HCT116 (cell line): ENCODE results near the gene MINK1. TPM values are rescaled to one million over a fixed set of nuclear protein-coding genes. Genes with fewer than 3 reads are reported as not detected.

Experiments
- ATAC-seq: fragments of 200-7000 bp; cut with Tn5 transposase; 2 replicates; pipeline ENCODE4 v1.9.1; 2020; ENCODE audit warnings: mild to moderate bottlenecking, moderate library complexity
- BruUV-seq: library from RNA; stranded (reverse); fragments of 400-500 nt; replicated peaks from 2 replicates; lab custom pipeline; 2021; lab: Mats Ljungman, UMichigan
- CTCF ChIA-PET: fragments of 300-600 bp; sonication (Branson Sonifier 250); formaldehyde crosslinking; loops from one replicate; lab custom pipeline; 2021; ENCODE audit warnings: antibody characterized with exemption; lab: Charles Lee
- POLR2A ChIA-PET: fragments of 300-600, 350-600 bp; sonication (Branson Sonifier 250); formaldehyde crosslinking; loops from one replicate; lab custom pipeline; 2021; ENCODE audit warnings: antibody characterized with exemption; lab: Charles Lee
- RAD21 ChIA-PET, 2 experiments: fragments of 300-600 bp; sonication (Branson Sonifier 250); formaldehyde crosslinking; loops; one replicate each; lab custom pipeline; 2023; ENCODE audit warnings: low total read pairs in 2 of 2; ENCODE audit not compliant: uncharacterized antibody in 2 of 2, unreplicated experiment in 2 of 2, low non-redundant PET in 1 of 2; lab: Charles Lee
- DNase-seq: peaks from one replicate; pipeline ENCODE4 v3.0.0-alpha.2; 2010; ENCODE audit warnings: low read depth, low spot score
- H2AFZ ChIP-seq: fragments of 200-600 bp; shearing (Covaris generic), sonication (generic); 2 replicates; pipeline ENCODE4 v1.6.1; 2017; ENCODE audit warnings: low read depth, mixed run types, mixed read lengths, antibody characterized with exemption, low read length; ENCODE audit not compliant: poor library complexity, severe bottlenecking
- H3K27ac ChIP-seq: 2 replicates; pipeline ENCODE4 v1.5.1; 2012; ENCODE audit warnings: low read depth, low read length
- H3K27me3 ChIP-seq: fragments of 200-600 bp; sonication (generic); 2 replicates; pipeline ENCODE4 v1.6.1; 2016; ENCODE audit warnings: mixed run types, low read length, mixed read lengths; ENCODE audit not compliant: insufficient read depth
- H3K36me3 ChIP-seq, 2 experiments: fragments of 200-500 bp in 1 of 2; fragments of 200-600 bp in 1 of 2; sonication (Bioruptor generic) in 1 of 2; sonication (generic) in 1 of 2; 2 replicates each; pipeline versions ENCODE4 v1.5.1 to v1.6.1; 2014 to 2016; ENCODE audit warnings: low read length in 2 of 2, inconsistent platforms in 1 of 2, mixed read lengths in 1 of 2, mixed run types in 1 of 2; ENCODE audit not compliant: insufficient read depth in 2 of 2, control insufficient read depth in 1 of 2
- H3K4me1 ChIP-seq, 2 experiments: fragments of 200-600 bp in 1 of 2; sonication (generic) in 1 of 2; 2 replicates each; pipeline versions ENCODE4 v1.5.1 to v1.6.1; 2012 to 2017; ENCODE audit warnings: low read length in 2 of 2, inconsistent platforms in 1 of 2, mild to moderate bottlenecking in 1 of 2, mixed read lengths in 1 of 2, mixed run types in 1 of 2, moderate library complexity in 1 of 2; ENCODE audit not compliant: insufficient read depth in 2 of 2, control insufficient read depth in 1 of 2
- H3K4me2 ChIP-seq: fragments of 200-600 bp; sonication (generic); 2 replicates; pipeline ENCODE4 v1.6.1; 2017; ENCODE audit warnings: mixed run types, low read length, mixed read lengths
- H3K4me3 ChIP-seq, 2 experiments: fragments of 200-600 bp in 1 of 2; sonication (generic) in 1 of 2; replicated peaks in 1 of 2; 2 replicates each; pipeline ENCODE4 v1.5.1; 2011 to 2016; ENCODE audit warnings: low read length in 2 of 2, control low read depth in 1 of 2, low read depth in 1 of 2, mild to moderate bottlenecking in 1 of 2, mixed read lengths in 1 of 2, mixed run types in 1 of 2
- H3K79me2 ChIP-seq: fragments of 200-600 bp; sonication (generic); 2 replicates; pipeline ENCODE4 v1.6.1; 2017; ENCODE audit warnings: mild to moderate bottlenecking, mixed run types, low read length, moderate library complexity, mixed read lengths; ENCODE audit not compliant: insufficient read depth
- H3K9ac ChIP-seq: fragments of 200-600 bp; sonication (generic); 2 replicates; pipeline ENCODE4 v1.6.1; 2016; ENCODE audit warnings: low read length, mixed read lengths
- H3K9me2 ChIP-seq: fragments of 200-600 bp; sonication (generic), shearing (Covaris generic); 2 replicates; pipeline ENCODE4 v1.6.1; 2017; ENCODE audit warnings: mixed run types, mild to moderate bottlenecking, moderate library complexity; ENCODE audit not compliant: insufficient read depth
- H3K9me3 ChIP-seq, 2 experiments: fragments of 200-500 bp in 1 of 2; fragments of 200-600 bp in 1 of 2; sonication (Bioruptor generic) in 1 of 2; sonication (generic) in 1 of 2; 2 replicates each; pipeline ENCODE4 v1.6.1; 2014 to 2017; ENCODE audit warnings: low read length in 2 of 2, mixed read lengths in 2 of 2, inconsistent platforms in 1 of 2, low read depth in 1 of 2, mild to moderate bottlenecking in 1 of 2, mixed run types in 1 of 2, moderate library complexity in 1 of 2; ENCODE audit not compliant: control insufficient read depth in 1 of 2, insufficient read depth in 1 of 2
- H4K20me1 ChIP-seq: fragments of 200-600 bp; sonication (generic), shearing (Covaris generic); 2 replicates; pipeline ENCODE4 v1.6.1; 2017; ENCODE audit warnings: mixed run types, mild to moderate bottlenecking, moderate library complexity; ENCODE audit not compliant: insufficient read depth
- CBX3 ChIP-seq: IDR thresholded peaks from 2 replicates; pipeline ENCODE4 v1.6.1; 2012; ENCODE audit warnings: low read depth
- CEBPB ChIP-seq: IDR thresholded peaks from 2 replicates; pipeline ENCODE4 v1.6.1; 2012; ENCODE audit warnings: low read depth
- EGR1 ChIP-seq: IDR thresholded peaks from 2 replicates; pipeline ENCODE4 v1.6.1; 2012; ENCODE audit warnings: low read depth
- ELF1 ChIP-seq: IDR thresholded peaks from 2 replicates; pipeline ENCODE4 v1.6.1; 2012; ENCODE audit warnings: low read depth, borderline replicate concordance
- EZH2 ChIP-seq: fragments of 200-600 bp; sonication (generic); IDR thresholded peaks from 2 replicates; pipeline ENCODE4 v1.6.1; 2017; ENCODE audit warnings: antibody characterized with exemption, mixed run types
- EZH2phosphoT487 ChIP-seq: fragments of 200-600 bp; IDR thresholded peaks from 2 replicates; pipeline ENCODE4 v1.6.1; 2018; ENCODE audit warnings: antibody characterized with exemption, borderline replicate concordance
- FOSL1 ChIP-seq: IDR thresholded peaks from 2 replicates; pipeline ENCODE4 v1.6.1; 2012; ENCODE audit warnings: low read depth
- JUND ChIP-seq: IDR thresholded peaks from 2 replicates; pipeline ENCODE4 v1.6.1; 2012
- POLR2A ChIP-seq: IDR thresholded peaks from 2 replicates; pipeline ENCODE4 v1.7.0; 2011; ENCODE audit warnings: borderline replicate concordance; ENCODE audit not compliant: insufficient read depth, insufficient read length; ENCODE audit errors: extremely low read depth
- POLR2AphosphoS5 ChIP-seq: IDR thresholded peaks from 2 replicates; pipeline ENCODE4 v1.6.1; 2011; ENCODE audit warnings: mild to moderate bottlenecking, low read depth, low read length, moderate library complexity
- SP1 ChIP-seq: IDR thresholded peaks from 2 replicates; pipeline ENCODE4 v1.6.1; 2012; ENCODE audit warnings: low read depth
- SRF ChIP-seq: IDR thresholded peaks from 2 replicates; pipeline ENCODE4 v1.6.1; 2012; ENCODE audit warnings: low read depth
- ZFX ChIP-seq: fragments of 450-650 bp; IDR thresholded peaks from 2 replicates; pipeline ENCODE4 v1.6.1; 2017
- ZNF274 ChIP-seq: fragments of 200-500 bp; sonication (Bioruptor generic); IDR thresholded peaks from 2 replicates; pipeline ENCODE4 v1.6.1; 2014; ENCODE audit warnings: mild to moderate bottlenecking, low read depth, low read length, inconsistent platforms
- intact Hi-C: fragments of 100-400 bp; cut with micrococcal nuclease; formaldehyde crosslinking; loops from 2 replicates; pipeline ENCODE4 v1.10.0; 2022
- total RNA-seq: library from RNA; stranded (reverse); gene quantifications from one replicate; pipeline ENCODE4 v1.2.1, GENCODE V29; 2021; ENCODE audit not compliant: unreplicated experiment
- TF ChIP-seq, protein P1 (sequence below): IDR thresholded peaks from 2 replicates; pipeline ENCODE4 v1.6.1; 2012; ENCODE audit warnings: low read depth
- TF ChIP-seq, protein P2 (sequence below): IDR thresholded peaks from 2 replicates; pipeline ENCODE4 v1.6.1; 2012
- TF ChIP-seq, protein P3 (sequence below), 3 experiments: fragments of 200-600 bp in 1 of 3; sonication (generic) in 1 of 3; IDR thresholded peaks in 2 of 3; conservative IDR thresholded peaks in 1 of 3; 2 replicates each; pipeline ENCODE4 v1.5.1; 2012 to 2017; ENCODE audit warnings: low read depth in 2 of 3, low read length in 2 of 3, antibody characterized with exemption in 1 of 3, borderline replicate concordance in 1 of 3, control low read depth in 1 of 3, mild to moderate bottlenecking in 1 of 3, mixed read lengths in 1 of 3, mixed run types in 1 of 3, moderate library complexity in 1 of 3; ENCODE audit not compliant: insufficient read depth in 1 of 3

MINK1 gene
- total RNA-seq, 1 experiment from 2014 or later, result 85.2 TPM

DNA sequence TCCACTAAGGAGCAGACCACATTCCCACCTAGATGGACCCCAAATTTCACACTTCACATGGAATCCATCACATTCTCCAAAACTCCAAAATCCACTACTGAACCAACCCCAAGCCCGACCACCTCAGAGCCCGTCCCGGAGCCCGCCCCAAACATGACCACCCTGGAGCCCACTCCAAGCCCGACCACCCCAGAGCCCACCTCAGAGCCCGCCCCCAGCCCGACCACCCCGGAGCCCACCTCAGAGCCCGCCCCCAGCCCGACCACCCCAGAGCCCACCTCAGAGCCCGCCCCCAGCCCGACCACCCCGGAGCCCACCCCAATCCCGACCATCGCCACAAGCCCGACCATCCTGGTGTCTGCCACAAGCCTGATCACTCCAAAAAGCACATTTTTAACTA lies 100.5 kb downstream of the MINK1 start:
- peaks cover 11% of the 10 kb centered on the region for H3K79me2 ChIP-seq
- peak overlapping the region; percentile 56; the same call in 1 of the 2 replicates for H3K4me2 ChIP-seq
- ATAC-seq, result 0 out of 2 replicates have a peak, but pooled peaks have one; percentile 2
- peaks cover 9 to 17% of the 10 kb centered on the region in 2 experiments for H3K4me1 ChIP-seq
- ChIA-PET RAD21 (no interaction called here), POLR2A (interaction anchor here (0.7 kb wide), 1 partner anchor 1724 kb away, joined by 3 read pairs; no protein-coding TSS in a partner anchor), CTCF (no interaction called here)
- peaks cover 0 to 17% of the 10 kb centered on the region in 2 experiments; a peak in 1 of 4 replicates for H3K36me3 ChIP-seq
- H3K9me3 ChIP-seq, result no peaks in the 10 kb centered on the region
- no peak overlapping the region for H3K9ac ChIP-seq
- intact Hi-C loops, result loop anchor here (2.0 kb wide), 1 partner anchor 13 kb away; no protein-coding TSS in a partner anchor
- TF ChIP-seq ZFX (no peak), CBX3 (no peak), EZH2 (no peak), SP1 (no peak), ELF1 (no peak), JUND (no peak), EGR1 (no peak), POLR2A (no peak), CEBPB (no peak), ZNF274 (no peak), SRF (no peak), FOSL1 (no peak), POLR2AphosphoS5 (no peak), EZH2phosphoT487 (no peak)
- TF ChIP-seq, protein P1, sequence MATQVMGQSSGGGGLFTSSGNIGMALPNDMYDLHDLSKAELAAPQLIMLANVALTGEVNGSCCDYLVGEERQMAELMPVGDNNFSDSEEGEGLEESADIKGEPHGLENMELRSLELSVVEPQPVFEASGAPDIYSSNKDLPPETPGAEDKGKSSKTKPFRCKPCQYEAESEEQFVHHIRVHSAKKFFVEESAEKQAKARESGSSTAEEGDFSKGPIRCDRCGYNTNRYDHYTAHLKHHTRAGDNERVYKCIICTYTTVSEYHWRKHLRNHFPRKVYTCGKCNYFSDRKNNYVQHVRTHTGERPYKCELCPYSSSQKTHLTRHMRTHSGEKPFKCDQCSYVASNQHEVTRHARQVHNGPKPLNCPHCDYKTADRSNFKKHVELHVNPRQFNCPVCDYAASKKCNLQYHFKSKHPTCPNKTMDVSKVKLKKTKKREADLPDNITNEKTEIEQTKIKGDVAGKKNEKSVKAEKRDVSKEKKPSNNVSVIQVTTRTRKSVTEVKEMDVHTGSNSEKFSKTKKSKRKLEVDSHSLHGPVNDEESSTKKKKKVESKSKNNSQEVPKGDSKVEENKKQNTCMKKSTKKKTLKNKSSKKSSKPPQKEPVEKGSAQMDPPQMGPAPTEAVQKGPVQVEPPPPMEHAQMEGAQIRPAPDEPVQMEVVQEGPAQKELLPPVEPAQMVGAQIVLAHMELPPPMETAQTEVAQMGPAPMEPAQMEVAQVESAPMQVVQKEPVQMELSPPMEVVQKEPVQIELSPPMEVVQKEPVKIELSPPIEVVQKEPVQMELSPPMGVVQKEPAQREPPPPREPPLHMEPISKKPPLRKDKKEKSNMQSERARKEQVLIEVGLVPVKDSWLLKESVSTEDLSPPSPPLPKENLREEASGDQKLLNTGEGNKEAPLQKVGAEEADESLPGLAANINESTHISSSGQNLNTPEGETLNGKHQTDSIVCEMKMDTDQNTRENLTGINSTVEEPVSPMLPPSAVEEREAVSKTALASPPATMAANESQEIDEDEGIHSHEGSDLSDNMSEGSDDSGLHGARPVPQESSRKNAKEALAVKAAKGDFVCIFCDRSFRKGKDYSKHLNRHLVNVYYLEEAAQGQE, result no peak
- TF ChIP-seq, protein P2, sequence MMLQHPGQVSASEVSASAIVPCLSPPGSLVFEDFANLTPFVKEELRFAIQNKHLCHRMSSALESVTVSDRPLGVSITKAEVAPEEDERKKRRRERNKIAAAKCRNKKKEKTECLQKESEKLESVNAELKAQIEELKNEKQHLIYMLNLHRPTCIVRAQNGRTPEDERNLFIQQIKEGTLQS, result no peak
- TF ChIP-seq, protein P3, sequence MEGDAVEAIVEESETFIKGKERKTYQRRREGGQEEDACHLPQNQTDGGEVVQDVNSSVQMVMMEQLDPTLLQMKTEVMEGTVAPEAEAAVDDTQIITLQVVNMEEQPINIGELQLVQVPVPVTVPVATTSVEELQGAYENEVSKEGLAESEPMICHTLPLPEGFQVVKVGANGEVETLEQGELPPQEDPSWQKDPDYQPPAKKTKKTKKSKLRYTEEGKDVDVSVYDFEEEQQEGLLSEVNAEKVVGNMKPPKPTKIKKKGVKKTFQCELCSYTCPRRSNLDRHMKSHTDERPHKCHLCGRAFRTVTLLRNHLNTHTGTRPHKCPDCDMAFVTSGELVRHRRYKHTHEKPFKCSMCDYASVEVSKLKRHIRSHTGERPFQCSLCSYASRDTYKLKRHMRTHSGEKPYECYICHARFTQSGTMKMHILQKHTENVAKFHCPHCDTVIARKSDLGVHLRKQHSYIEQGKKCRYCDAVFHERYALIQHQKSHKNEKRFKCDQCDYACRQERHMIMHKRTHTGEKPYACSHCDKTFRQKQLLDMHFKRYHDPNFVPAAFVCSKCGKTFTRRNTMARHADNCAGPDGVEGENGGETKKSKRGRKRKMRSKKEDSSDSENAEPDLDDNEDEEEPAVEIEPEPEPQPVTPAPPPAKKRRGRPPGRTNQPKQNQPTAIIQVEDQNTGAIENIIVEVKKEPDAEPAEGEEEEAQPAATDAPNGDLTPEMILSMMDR (IDR thresholded peaks at IDR 0.05 in 2 of 3, conservative IDR thresholded peaks at IDR 0.05 in 1 of 3; ENCODE audit: borderline replicate concordance in 1 of 3, insufficient read depth in 1 of 3, low read depth in 2 of 3, low read length in 2 of 3), result no peak
- H3K27ac ChIP-seq, result no peak overlapping the region
- H3K9me2 ChIP-seq, result no peaks in the 10 kb centered on the region
- no peak for DNase-seq
- no TSS peak for BruUV-seq
- no peak overlapping the region for H2AFZ ChIP-seq
- H3K4me3 ChIP-seq, result no peak overlapping the region
- no peaks in the 10 kb centered on the region for H4K20me1 ChIP-seq
- no peaks in the 10 kb centered on the region for H3K27me3 ChIP-seq
